IMR-90 (cell line): ENCODE measurements around the gene NCBP2L. TPM values are rescaled to one million over a fixed set of nuclear protein-coding genes. Genes with fewer than 3 reads are reported as not detected.

Experiments used
- ATAC-seq: fragments of 200-7000 bp; cut with Tn5 transposase; 2 replicates; pipeline ENCODE4 v1.9.1; 2020; ENCODE audit warnings: low read depth, mild to moderate bottlenecking, moderate library complexity
- BruUV-seq: library from RNA; stranded (reverse); fragments of 400-500 nt; replicated peaks from 2 replicates; lab custom pipeline; 2021; lab: Mats Ljungman, UMichigan
- CTCF ChIA-PET: fragments of 300-600 bp; formaldehyde crosslinking; extraction: SDS; loops from one replicate; lab custom pipeline; 2021; ENCODE audit warnings: antibody characterized with exemption; lab: Yijun Ruan, JAX
- POLR2A ChIA-PET: fragments of 300-600 bp; sonication (Branson Sonifier 250); formaldehyde crosslinking; loops from one replicate; lab custom pipeline; 2022; ENCODE audit warnings: antibody characterized with exemption; ENCODE audit not compliant: unreplicated experiment; lab: Charles Lee
- DNase-seq: peaks from one replicate; pipeline ENCODE4 v3.0.0; 2013
- H2AFZ ChIP-seq: replicated peaks from 2 replicates; pipeline ENCODE3; 2013; ENCODE audit warnings: low read length, mild to moderate bottlenecking; ENCODE audit not compliant: poor library complexity
- H2AK5ac ChIP-seq: 2 replicates; pipeline ENCODE4 v1.6.1; 2013; ENCODE audit warnings: low read depth, low read length, inconsistent platforms
- H2AK9ac ChIP-seq: replicated peaks from 2 replicates; pipeline ENCODE3; 2013; ENCODE audit warnings: mild to moderate bottlenecking, low read depth, low read length, moderate library complexity; ENCODE audit not compliant: poor library complexity
- H2BK120ac ChIP-seq: 2 replicates; pipeline ENCODE4 v1.6.1; 2013; ENCODE audit warnings: low read depth, low read length, inconsistent platforms
- H2BK15ac ChIP-seq: 3 replicates; pipeline ENCODE4 v1.6.1; 2013; ENCODE audit warnings: low read depth, low read length, inconsistent platforms
- H2BK20ac ChIP-seq: 2 replicates; pipeline ENCODE4 v1.6.1; 2013; ENCODE audit warnings: low read depth, mild to moderate bottlenecking, inconsistent platforms, low read length, moderate library complexity
- H2BK5ac ChIP-seq: 2 replicates; pipeline ENCODE4 v1.6.1; 2013; ENCODE audit warnings: mild to moderate bottlenecking, low read depth, low read length, inconsistent platforms; ENCODE audit not compliant: poor library complexity, severe bottlenecking
- H3K14ac ChIP-seq: replicated peaks from 2 replicates; pipeline ENCODE4 v1.6.1; 2013; ENCODE audit warnings: low read depth, low read length, inconsistent platforms
- H3K18ac ChIP-seq: 2 replicates; pipeline ENCODE4 v1.6.1; 2013; ENCODE audit warnings: low read depth, low read length, control low read depth
- H3K23ac ChIP-seq: 2 replicates; pipeline ENCODE4 v1.6.1; 2013; ENCODE audit warnings: low read depth, low read length, inconsistent platforms
- H3K27ac ChIP-seq: 2 replicates; pipeline ENCODE4 v1.5.1; 2013; ENCODE audit warnings: mild to moderate bottlenecking, control low read depth, low read length; ENCODE audit not compliant: insufficient read depth
- H3K27me3 ChIP-seq: 2 replicates; pipeline ENCODE4 v1.6.1; 2013; ENCODE audit warnings: low read length; ENCODE audit not compliant: control insufficient read depth, insufficient read depth
- H3K36me3 ChIP-seq: 2 replicates; pipeline ENCODE4 v1.6.1; 2013; ENCODE audit warnings: low read length, mixed read lengths; ENCODE audit not compliant: control insufficient read depth, insufficient read depth
- H3K4ac ChIP-seq: 2 replicates; pipeline ENCODE4 v1.6.1; 2013; ENCODE audit warnings: low read depth, low read length, inconsistent platforms
- H3K4me1 ChIP-seq: 2 replicates; pipeline ENCODE4 v1.6.1; 2013; ENCODE audit warnings: low read length, mixed read lengths; ENCODE audit not compliant: control insufficient read depth, insufficient read depth
- H3K4me2 ChIP-seq: 2 replicates; pipeline ENCODE4 v1.6.1; 2013; ENCODE audit warnings: low read depth, mild to moderate bottlenecking, control low read depth, low read length, moderate library complexity
- H3K4me3 ChIP-seq: 2 replicates; pipeline ENCODE4 v1.5.1; 2013; ENCODE audit warnings: low read depth, mild to moderate bottlenecking, control low read depth, low read length, moderate library complexity; ENCODE audit not compliant: insufficient read depth
- H3K56ac ChIP-seq: 2 replicates; pipeline ENCODE4 v1.6.1; 2013; ENCODE audit warnings: low read length, inconsistent platforms; ENCODE audit not compliant: insufficient read depth; ENCODE audit errors: extremely low read depth
- H3K79me1 ChIP-seq, 2 experiments: 2 replicates each; pipeline ENCODE4 v1.6.1; 2013; ENCODE audit warnings: low read length in 2 of 2, inconsistent platforms in 1 of 2, low read depth in 1 of 2
- H3K9ac ChIP-seq: 2 replicates; pipeline ENCODE4 v1.6.1; 2013; ENCODE audit warnings: low read depth, low read length, control low read depth
- H3K9me1 ChIP-seq: 2 replicates; pipeline ENCODE4 v1.6.1; 2013; ENCODE audit warnings: low read length, inconsistent platforms; ENCODE audit not compliant: insufficient read depth
- H3K9me3 ChIP-seq: 2 replicates; pipeline ENCODE4 v1.6.1; 2013; ENCODE audit warnings: low read length; ENCODE audit not compliant: control insufficient read depth, insufficient read depth
- H4K20me1 ChIP-seq: 2 replicates; pipeline ENCODE4 v1.6.1; 2013; ENCODE audit warnings: low read length, inconsistent platforms; ENCODE audit not compliant: insufficient read depth
- H4K5ac ChIP-seq: 2 replicates; pipeline ENCODE4 v1.6.1; 2013; ENCODE audit warnings: mild to moderate bottlenecking, low read depth, low read length, control low read depth
- H4K8ac ChIP-seq, 2 experiments: 2 replicates each; pipeline ENCODE4 v1.6.1; 2013; ENCODE audit warnings: low read depth in 2 of 2, low read length in 2 of 2, control low read depth in 1 of 2, inconsistent platforms in 1 of 2
- H4K91ac ChIP-seq: 2 replicates; pipeline ENCODE4 v1.6.1; 2013; ENCODE audit warnings: low read depth, low read length, inconsistent platforms; ENCODE audit not compliant: insufficient read depth
- USF2 ChIP-seq: fragments of 150-350 bp; IDR thresholded peaks from 2 replicates; pipeline ENCODE4 v1.6.1; 2017; ENCODE audit warnings: mild to moderate bottlenecking, antibody characterized with exemption, low read length, low read depth
- WGBS, 2 experiments: methylation state at CpG; one replicate each; pipeline versions ENCODE4 v1.1.5 to v1.1.7; 2013; ENCODE audit warnings: missing lambda C conversion rate in 2 of 2; ENCODE audit not compliant: insufficient read length in 1 of 2; ENCODE audit errors: extremely low coverage in 2 of 2; 5-methylcytosine and 5-hydroxymethylcytosine counted together
- dilution Hi-C: fragments of 300-500 bp; cut with HindIII; formaldehyde crosslinking; loops from one replicate; pipeline ENCODE4 v1.14.3; 2018; ENCODE audit warnings: low sequenced_read_pairs; ENCODE audit not compliant: unreplicated experiment
- in situ Hi-C: fragments of 300-500 bp; cut with MboI; formaldehyde crosslinking; loops from 3 replicates; pipeline ENCODE4 v1.14.3; 2019; ENCODE audit warnings: low sequenced_read_pairs, inconsistent platforms, mixed read lengths
- intact Hi-C: fragments of 100-400 bp; cut with micrococcal nuclease; formaldehyde crosslinking; loops from 2 replicates; pipeline ENCODE4 v1.10.0; 2022
- polyA plus RNA-seq, 3 experiments: library from polyadenylated mRNA; depleted of rRNA; stranded (reverse); fragments of >200 nt; gene quantifications; 2 replicates each; pipeline ENCODE4 v1.2.3, GENCODE V29; 2012; ENCODE audit warnings: low replicate concordance in 1 of 3
- total RNA-seq: library from RNA; depleted of rRNA; stranded (reverse); fragments of >200 nt; gene quantifications from 2 replicates; pipeline ENCODE4 v1.2.3, GENCODE V29; 2012

The NCBP2L gene
- total and polyA plus RNA-seq, 2 of the 4 experiments (the other 2 are of a cell fraction), result not detected

GRCh38 chrX:107773206-107773605, 4.3 kb upstream of the NCBP2L start:
- no peak overlapping the region for H3K27ac ChIP-seq
- POLR2A ChIA-PET, result no interaction called here
- no peaks in the 10 kb centered on the region for H3K36me3 ChIP-seq
- no peak overlapping the region for H3K4me2 ChIP-seq
- no TSS peak for BruUV-seq
- in situ Hi-C loops, result no loop called here
- H2AK5ac ChIP-seq, result no peak overlapping the region
- WGBS, 2 experiments, result no CpG with 5 or more reads among the region's 8 CpGs
- CTCF ChIA-PET, result no interaction called here
- no peak overlapping the region for H2BK5ac ChIP-seq
- H3K27me3 ChIP-seq, result peaks cover 47% of the 10 kb centered on the region
- no peak overlapping the region for H2AFZ ChIP-seq
- H4K91ac ChIP-seq, result no peak overlapping the region
- H2AK9ac ChIP-seq, result no peak overlapping the region
- DNase-seq (no peak), ATAC-seq (no peak)
- dilution Hi-C loops, result no loop called here
- H2BK15ac ChIP-seq, result no peak overlapping the region
- no peaks in the 10 kb centered on the region for H3K9me1 ChIP-seq
- H4K5ac ChIP-seq, result no peak overlapping the region
- H3K56ac ChIP-seq, result no peak overlapping the region
- H3K23ac ChIP-seq, result no peak overlapping the region
- H3K4ac ChIP-seq, result no peak overlapping the region
- intact Hi-C loops, result no loop called here
- no peak overlapping the region for H3K18ac ChIP-seq
- H3K9ac ChIP-seq, result no peak overlapping the region
- H3K9me3 ChIP-seq, result no peaks in the 10 kb centered on the region
- no peak for TF ChIP-seq USF2
- no peaks in the 10 kb centered on the region for H3K79me1 ChIP-seq
- H3K4me3 ChIP-seq, result no peak overlapping the region
- H3K4me1 ChIP-seq, result no peaks in the 10 kb centered on the region
- no peak overlapping the region for H2BK20ac ChIP-seq
- H4K20me1 ChIP-seq, result no peaks in the 10 kb centered on the region
- H2BK120ac ChIP-seq, result no peak overlapping the region
- no peak overlapping the region for H3K14ac ChIP-seq
- H4K8ac ChIP-seq, result no peak overlapping the region
